K562 (cell line): ENCODE data around the gene PPP1R13B.

Experiments
- NFRKB ChIP-seq: fragments of 450-650 bp; IDR thresholded peaks from 2 replicates; pipeline ENCODE4 v1.6.1; 2016; ENCODE audit warnings: low read depth
- RAD21 ChIP-seq, 2 experiments: fragments of 250-450 bp in 1 of 2; fragments of 450-650 bp in 1 of 2; sonication (Bioruptor Pico) in 1 of 2; formaldehyde crosslinking in 1 of 2; IDR thresholded peaks in 1 of 2; conservative IDR thresholded peaks in 1 of 2; 2 replicates each; pipeline versions ENCODE4 v1.4.0 to v1.8.0; 2020 to 2022; ENCODE audit warnings: mild to moderate bottlenecking in 2 of 2, moderate library complexity in 1 of 2
- SNRNP70 ChIP-seq: fragments of 200-400 bp; formaldehyde crosslinking; optimal IDR thresholded peaks from 2 replicates; pipeline ENCODE3; 2017; ENCODE audit warnings: low read depth, low read length

- TF ChIP-seq SNRNP70 (no peak), NFRKB (no peak), RAD21 (CRISPR knock-in tag; conservative IDR thresholded peaks at IDR 0.05 in 1 of 2, IDR thresholded peaks at IDR 0.05 in 1 of 2) (no peak)
Measured at GRCh38 chr14:103707329-103708263, 139.8 kb downstream of the PPP1R13B start.
